ENCODE measurements around the gene KPNA5.

GRCh38 chr6:116691154-116691553 lies 10.1 kb downstream of the KPNA5 start:
- TF ChIP-seq CTCF (IDR thresholded peaks at IDR 0.05; ENCODE audit: low read depth, low read length) (no peak), POLR2A (IDR thresholded peaks at IDR 0.05; ENCODE audit: extremely low read depth, insufficient read length) (no peak), MAX (IDR thresholded peaks at IDR 0.05; ENCODE audit: low read depth, low read length) (no peak)

Data from NB4 (cell line).